ENCODE measurements around the gene RELA. TPM values are rescaled to one million over a fixed set of nuclear protein-coding genes. Genes with fewer than 3 reads are reported as not detected.
A peak's percentile ranks its signal among the peaks of the same experiment; 100 is the strongest.

RELA gene
- polyA plus RNA-seq (2011; rRNA removed) (28.9 and 31.8 TPM in 2 replicates), polyA plus RNA-seq (2017; fragmentation: RNase III; extraction: RNeasy Plus Mini Kit Qiagen cat#74134 plus additional on column Dnase treatment) (50.7 to 55.8 TPM (median 55.1 TPM) in 3 replicates), polyA minus RNA-seq (2011; rRNA and poly(A)+ RNA removed) (44.1 and 63.9 TPM in 2 replicates)
- polyA plus RNA-seq (2012; cell fraction: cytosol; rRNA removed): 52.5 and 61.2 TPM in 2 replicates
- polyA plus RNA-seq (2012; cell fraction: nucleus; rRNA removed): 90.0 and 117 TPM in 2 replicates

- Histone ChIP-seq H3K9me3 (no peaks in the 10 kb centered on the region), H3K27ac (peak within 1 kb of the TSS; percentile 96 to 98), H3K4me1 (peaks cover 13% of the 10 kb centered on the region), H3K4me3 (peak within 1 kb of the TSS; percentile 100), H3K4me2 (peak within 1 kb of the TSS; percentile 94)
- TF ChIP-seq FOSL2 (IDR thresholded peaks at IDR 0.05) (no peak), FOSL2 (CRISPR knock-in tag; IDR thresholded peaks at IDR 0.05) (peak; percentile 38), ZFP36 (IDR thresholded peaks at IDR 0.05; ENCODE audit: borderline replicate concordance, partially characterized antibody) (no peak), BCL3 (IDR thresholded peaks at IDR 0.05) (peak; percentile 78; the same call in 2 of the 3 replicates), POLR2A (IDR thresholded peaks at IDR 0.05; ENCODE audit: low read length) (peak; percentile 74), EHF (CRISPR knock-in tag; IDR thresholded peaks at IDR 0.05) (no peak), MYC (IDR thresholded peaks at IDR 0.05; ENCODE audit: borderline replicate concordance, low read length) (0 out of 2 replicates have a peak, but pooled peaks have one; percentile 45), HMGXB4 (CRISPR knock-in tag; IDR thresholded peaks at IDR 0.05; ENCODE audit: borderline replicate concordance) (no peak), RAD21 (conservative IDR thresholded peaks at IDR 0.05 in 1 of 2, IDR thresholded peaks at IDR 0.05 in 1 of 2) (no peak), POLR2AphosphoS2 (conservative IDR thresholded peaks at IDR 0.05; ENCODE audit: low read length) (no peak), MAFK (IDR thresholded peaks at IDR 0.05; ENCODE audit: partially characterized antibody) (no peak), NFE2L2 (conservative IDR thresholded peaks at IDR 0.05; ENCODE audit: low read length) (no peak), NR3C1 (IDR thresholded peaks at IDR 0.05) (no peak), HDAC2 (IDR thresholded peaks at IDR 0.05) (no peak), CHD4 (IDR thresholded peaks at IDR 0.05; ENCODE audit: borderline replicate concordance) (no peak), E2F6 (IDR thresholded peaks at IDR 0.05; ENCODE audit: borderline replicate concordance, low read depth) (0 out of 2 replicates have a peak, but pooled peaks have one; percentile 16), NPAS2 (CRISPR knock-in tag; IDR thresholded peaks at IDR 0.05; ENCODE audit: borderline replicate concordance) (no peak), BHLHE40 (IDR thresholded peaks at IDR 0.05; ENCODE audit: low read depth, low read length) (no peak), KDM1A (IDR thresholded peaks at IDR 0.05; ENCODE audit: low read depth) (0 out of 2 replicates have a peak, but pooled peaks have one; percentile 14), FOXS1 (CRISPR knock-in tag; IDR thresholded peaks at IDR 0.05) (no peak), MAX (IDR thresholded peaks at IDR 0.05) (peak; percentile 81), JUN (IDR thresholded peaks at IDR 0.05) (peak; percentile 72 to 84; a peak in 4 of 5 replicates), PHF8 (IDR thresholded peaks at IDR 0.05; ENCODE audit: borderline replicate concordance, low read depth) (peak; percentile 91), CBX2 (IDR thresholded peaks at IDR 0.05; ENCODE audit: borderline replicate concordance, low read depth) (no peak), ZNF302 (CRISPR knock-in tag; IDR thresholded peaks at IDR 0.05) (no peak), FOSB (CRISPR knock-in tag; IDR thresholded peaks at IDR 0.05) (no peak)
- DNase-seq (ENCODE audit: low read depth in 1 of 2, low spot score in 1 of 2) (peak; percentile 67 to 91), FAIRE-seq (no peak), ATAC-seq (peak; percentile 89 to 91)
- ChIA-PET CTCF (interaction anchor here (0.6 to 2.4 kb wide), 13 partner anchors 9 to 381 kb away, joined by 3 to 12 read pairs (median 3); partner anchors contain the start of genes FOSL1 and MUS81), POLR2A (interaction anchor here (0.6 to 3.4 kb wide), 18 partner anchors 8 to 541 kb away, joined by 3 to 27 read pairs (median 4); partner anchors contain the start of genes FAU, FIBP, MRPL49 and PCNX3)
- under 1% methylated on average over 31 of the region's 91 CpGs for WGBS (ENCODE audit: missing lambda C conversion rate)
Observed at GRCh38 chr11:65662799-65663638, at the start of gene RELA. Gene RELA (minus strand): TSS chr11:65662916. CDS start chr11:65662832, 84 bp downstream.
